Breast epithelium (tissue), 4 donors: Measurements from ENCODE around the gene LPO. TPM values are rescaled to one million over a fixed set of nuclear protein-coding genes. Genes with fewer than 3 reads are reported as not detected.

Source experiments
- DNase-seq, 2 donors: peaks; one replicate each; pipeline ENCODE4 v3.0.0-alpha.2; 2019; ENCODE audit warnings: low spot score in 2 of 2
- H3K27ac ChIP-seq, 2 donors: fragments of 200-600 bp; sonication (generic) in 1 of 2; one replicate each; pipeline ENCODE4 v1.5.1; 2016 to 2019; ENCODE audit warnings: mild to moderate bottlenecking in 1 of 2
- H3K27me3 ChIP-seq, 2 donors: fragments of 200-600 bp; sonication (generic) in 1 of 2; one replicate each; pipeline versions ENCODE4 v1.5.1 to v1.6.0; 2017 to 2019; ENCODE audit warnings: control low read depth in 1 of 2, mild to moderate bottlenecking in 1 of 2
- H3K36me3 ChIP-seq: fragments of 200-600 bp; one replicate; pipeline ENCODE4 v1.5.1; 2019
- H3K4me1 ChIP-seq, 2 donors: fragments of 200-600 bp; sonication (generic); one replicate each; pipeline ENCODE4 v1.5.1; 2016 to 2019; ENCODE audit warnings: control low read depth in 1 of 2
- H3K4me3 ChIP-seq, 3 donors: fragments of 200-600 bp; sonication (generic); 1 replicate in 2 of 3; 2 replicates in 1 of 3; pipeline ENCODE4 v1.5.1; 2016 to 2019; ENCODE audit warnings: mild to moderate bottlenecking in 3 of 3, moderate library complexity in 2 of 3
- H3K9me3 ChIP-seq, 2 donors: fragments of 200-600 bp; sonication (generic) in 1 of 2; one replicate each; pipeline ENCODE4 v1.5.1; 2016 to 2019; ENCODE audit warnings: control low read depth in 1 of 2
- POLR2A ChIP-seq: fragments of 450-650 bp; IDR thresholded peaks from one replicate; pipeline ENCODE4 v1.6.1; 2016; ENCODE audit warnings: antibody characterized with exemption, mild to moderate bottlenecking, moderate library complexity
- POLR2AphosphoS5 ChIP-seq, 3 donors: sonication (generic); formaldehyde crosslinking; IDR thresholded peaks; one replicate each; pipeline ENCODE4 v1.6.1; 2017; ENCODE audit warnings: antibody characterized with exemption in 3 of 3
- intact Hi-C: fragments of 100-400 bp; cut with DNase I; formaldehyde crosslinking; loops from one replicate; pipeline ENCODE4 v1.15.1; 2023; ENCODE audit warnings: low total_unique reads
- total RNA-seq, 3 donors: library from RNA; depleted of rRNA; stranded (reverse); fragments of >200 nt; gene quantifications; one replicate each; pipeline ENCODE4 v1.1.0, GENCODE V29; 2016
- TF ChIP-seq, protein P1 (sequence below), 3 donors: fragments of 450-650 bp; IDR thresholded peaks; one replicate each; pipeline ENCODE4 v1.5.1; 2016 to 2017; ENCODE audit warnings: antibody characterized with exemption in 3 of 3, mild to moderate bottlenecking in 3 of 3, moderate library complexity in 3 of 3

The LPO gene
- total RNA-seq, 3 donors from 2014 or later: 0.29 TPM; not detected in 2

DNA sequence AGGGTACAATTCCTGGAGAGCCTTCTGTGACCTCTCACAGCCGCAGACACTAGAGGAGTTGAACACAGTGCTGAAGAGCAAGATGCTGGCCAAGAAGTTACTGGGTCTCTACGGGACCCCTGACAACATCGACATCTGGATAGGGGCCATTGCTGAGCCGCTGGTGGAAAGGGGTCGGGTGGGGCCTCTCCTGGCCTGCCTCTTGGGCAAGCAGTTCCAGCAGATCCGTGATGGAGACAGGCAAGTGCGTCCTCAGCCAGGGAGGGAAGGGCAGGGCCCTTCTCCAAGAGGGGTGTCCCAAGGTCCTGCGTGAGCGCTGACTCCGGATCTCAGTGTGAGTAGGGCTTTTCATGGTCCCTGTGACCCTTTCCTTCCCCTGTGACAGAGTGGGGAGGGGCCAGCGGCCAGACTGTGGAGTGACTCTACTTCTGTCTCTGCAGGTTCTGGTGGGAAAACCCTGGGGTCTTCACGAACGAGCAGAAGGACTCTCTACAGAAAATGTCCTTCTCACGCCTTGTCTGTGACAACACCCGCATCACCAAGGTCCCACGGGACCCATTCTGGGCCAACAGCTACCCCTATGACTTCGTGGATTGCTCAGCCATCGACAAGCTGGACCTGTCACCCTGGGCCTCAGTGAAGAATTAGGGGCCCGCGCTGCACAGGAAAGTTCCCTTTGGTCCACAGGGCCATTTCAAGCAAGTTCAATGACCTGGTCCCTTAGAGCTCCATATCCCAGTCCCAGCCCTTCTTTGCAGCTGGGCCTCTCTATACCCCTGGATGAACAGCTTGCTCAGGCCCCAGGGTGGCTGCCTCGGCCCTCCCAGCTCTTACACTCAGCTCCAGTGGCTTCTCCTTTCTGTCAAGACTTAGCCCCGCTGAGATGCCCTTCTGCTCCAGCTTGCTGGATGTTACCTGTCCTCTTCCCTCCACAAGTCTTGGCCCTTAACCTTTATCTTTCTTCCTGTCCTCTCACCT is 29.3 kb downstream of the LPO start:
- H3K4me1 ChIP-seq: no peaks in the 10 kb centered on the region
- no peaks in the 10 kb centered on the region for H3K36me3 ChIP-seq
- intact Hi-C loops: no loop called here
- H3K27ac ChIP-seq: no peak overlapping the region
- DNase-seq: no peak
- TF ChIP-seq POLR2AphosphoS5 (IDR thresholded peaks at IDR 0.05) (no peak), POLR2A (no peak)
- TF ChIP-seq, protein P1, sequence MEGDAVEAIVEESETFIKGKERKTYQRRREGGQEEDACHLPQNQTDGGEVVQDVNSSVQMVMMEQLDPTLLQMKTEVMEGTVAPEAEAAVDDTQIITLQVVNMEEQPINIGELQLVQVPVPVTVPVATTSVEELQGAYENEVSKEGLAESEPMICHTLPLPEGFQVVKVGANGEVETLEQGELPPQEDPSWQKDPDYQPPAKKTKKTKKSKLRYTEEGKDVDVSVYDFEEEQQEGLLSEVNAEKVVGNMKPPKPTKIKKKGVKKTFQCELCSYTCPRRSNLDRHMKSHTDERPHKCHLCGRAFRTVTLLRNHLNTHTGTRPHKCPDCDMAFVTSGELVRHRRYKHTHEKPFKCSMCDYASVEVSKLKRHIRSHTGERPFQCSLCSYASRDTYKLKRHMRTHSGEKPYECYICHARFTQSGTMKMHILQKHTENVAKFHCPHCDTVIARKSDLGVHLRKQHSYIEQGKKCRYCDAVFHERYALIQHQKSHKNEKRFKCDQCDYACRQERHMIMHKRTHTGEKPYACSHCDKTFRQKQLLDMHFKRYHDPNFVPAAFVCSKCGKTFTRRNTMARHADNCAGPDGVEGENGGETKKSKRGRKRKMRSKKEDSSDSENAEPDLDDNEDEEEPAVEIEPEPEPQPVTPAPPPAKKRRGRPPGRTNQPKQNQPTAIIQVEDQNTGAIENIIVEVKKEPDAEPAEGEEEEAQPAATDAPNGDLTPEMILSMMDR (IDR thresholded peaks at IDR 0.05): no peak
- no peaks in the 10 kb centered on the region for H3K9me3 ChIP-seq
- H3K27me3 ChIP-seq: peaks cover 0 to 24% of the 10 kb centered on the region in 2 donors
- no peak overlapping the region for H3K4me3 ChIP-seq

- no peaks in the 10 kb centered on the region for H3K36me3 ChIP-seq
- TF ChIP-seq POLR2A (no peak), POLR2AphosphoS5 (IDR thresholded peaks at IDR 0.05) (no peak)
- TF ChIP-seq, protein P1 (IDR thresholded peaks at IDR 0.05): no peak
- no peak for DNase-seq
Observed at GRCh38 chr17:58268326-58268725, 29.9 kb downstream of the LPO start.

DNA sequence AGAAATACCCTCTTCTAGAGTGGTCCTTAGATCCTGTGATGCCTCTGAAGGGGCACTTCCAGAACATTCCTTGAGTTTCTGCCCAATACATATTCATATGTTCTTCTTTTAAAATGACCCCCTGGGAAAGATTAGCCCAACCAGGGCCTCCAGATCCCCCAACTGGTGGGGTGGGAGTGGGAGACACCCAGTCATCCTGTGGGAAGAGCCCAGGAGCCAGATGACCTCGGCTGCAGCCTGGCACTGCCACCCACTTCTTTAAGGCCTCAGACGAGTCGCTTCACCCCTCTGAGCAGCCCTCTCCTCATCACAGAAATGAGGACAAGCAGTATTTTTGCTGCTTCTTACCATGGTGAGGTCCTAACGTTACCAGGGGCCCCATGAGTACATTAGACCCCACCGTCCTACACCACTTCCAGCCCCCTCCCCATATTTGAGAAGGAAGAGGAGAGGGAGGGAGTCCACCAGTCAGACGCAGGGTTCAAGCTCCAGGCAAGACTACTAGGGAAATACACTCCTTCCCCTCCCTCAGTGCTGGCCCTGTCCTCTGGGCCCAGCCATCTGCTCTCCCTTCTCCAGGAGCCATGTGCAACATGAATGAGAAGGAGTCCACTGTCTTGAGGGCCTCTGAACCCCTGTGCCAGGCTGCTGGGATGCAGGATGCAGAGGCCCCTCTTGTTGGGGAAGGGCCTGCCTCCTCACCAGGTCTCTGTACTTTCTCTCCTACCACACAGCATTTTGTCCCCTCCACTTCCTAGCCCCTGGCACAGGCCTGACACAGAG is 30.6 kb downstream of the LPO start:
- TF ChIP-seq, protein P1 (IDR thresholded peaks at IDR 0.05): no peak
- no peak for TF ChIP-seq POLR2A
- no peak for TF ChIP-seq POLR2AphosphoS5 (IDR thresholded peaks at IDR 0.05)
- intact Hi-C loops: no loop called here
- no peak for DNase-seq
- Histone ChIP-seq H3K9me3 (no peaks in the 10 kb centered on the region), H3K27me3 (peaks cover 0 to 17% of the 10 kb centered on the region in 2 donors), H3K27ac (no peak overlapping the region), H3K4me3 (no peak overlapping the region), H3K4me1 (no peaks in the 10 kb centered on the region), H3K36me3 (no peaks in the 10 kb centered on the region)

More at GRCh38 chr17:58268326-58268725, 29.9 kb downstream of the LPO start:
- Histone ChIP-seq H3K4me1 (no peaks in the 10 kb centered on the region), H3K27me3 (peaks cover 0 to 23% of the 10 kb centered on the region in 2 donors), H3K27ac (no peak overlapping the region), H3K4me3 (no peak overlapping the region), H3K9me3 (no peaks in the 10 kb centered on the region)
- intact Hi-C loops: no loop called here

DNA sequence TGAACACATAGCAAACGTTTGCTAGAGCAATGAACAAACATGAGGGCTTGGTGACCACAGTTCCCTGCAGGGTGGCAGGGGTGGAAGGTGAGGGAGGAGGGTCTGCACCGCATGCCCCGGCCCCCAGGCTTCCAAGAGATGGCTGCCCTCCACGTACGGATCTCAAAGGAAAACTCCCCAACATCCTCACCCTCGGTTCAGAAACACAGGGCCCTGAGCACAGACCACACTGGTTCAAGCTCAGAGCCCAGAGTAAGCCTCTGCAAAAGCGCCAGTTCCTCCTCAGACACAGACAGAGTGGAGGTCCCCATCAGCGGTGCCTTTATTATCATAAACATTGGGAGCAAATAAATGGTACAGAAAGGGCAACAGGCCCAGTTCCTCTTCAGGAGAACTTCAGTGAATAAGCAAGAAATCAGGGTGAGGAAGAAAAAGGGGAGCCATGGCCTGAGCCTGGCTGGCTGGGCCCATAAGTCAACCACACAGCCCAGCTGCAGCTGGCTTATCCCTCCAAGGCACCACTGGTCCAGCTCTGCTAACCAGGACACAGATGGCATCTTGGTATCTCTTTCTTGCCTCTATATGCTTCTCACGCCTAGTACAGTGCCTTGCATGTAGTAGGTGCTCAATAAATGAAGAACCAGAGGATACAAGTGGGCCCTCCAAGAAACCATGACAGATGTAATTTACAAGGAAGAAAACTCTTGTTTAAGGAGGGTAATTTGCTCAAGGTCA is 31.3 kb downstream of the LPO start:
- no peak overlapping the region for H3K4me3 ChIP-seq
- peaks cover 0 to 14% of the 10 kb centered on the region in 2 donors for H3K27me3 ChIP-seq
- H3K4me1 ChIP-seq: no peaks in the 10 kb centered on the region
- H3K27ac ChIP-seq: no peak overlapping the region
- H3K36me3 ChIP-seq: no peaks in the 10 kb centered on the region
- intact Hi-C loops: no loop called here
- no peaks in the 10 kb centered on the region for H3K9me3 ChIP-seq
- no peak for DNase-seq
- TF ChIP-seq POLR2AphosphoS5 (IDR thresholded peaks at IDR 0.05): no peak
- no peak for TF ChIP-seq POLR2A
- TF ChIP-seq, protein P1 (IDR thresholded peaks at IDR 0.05): no peak
